GM12872 (cell line): ENCODE measurements around the gene SHC3.

ENCODE experiments used
- CTCF ChIP-seq: IDR thresholded peaks from 3 replicates; pipeline ENCODE4 v1.5.1; 2011; ENCODE audit warnings: low read depth, mild to moderate bottlenecking, low read length, moderate library complexity; ENCODE audit not compliant: insufficient read depth

The SHC3 gene

GRCh38 chr9:89175828-89176261, 2.8 kb downstream of the SHC3 start:
- TF ChIP-seq CTCF = no peak

GRCh38 chr9:89174291-89174690, 4.3 kb downstream of the SHC3 start:
- no peak for TF ChIP-seq CTCF

- no peak for TF ChIP-seq CTCF
Measured at GRCh38 chr9:89173072-89173471, 5.5 kb downstream of the SHC3 start.

- TF ChIP-seq CTCF = no peak
Measured at GRCh38 chr9:89172398-89172797, 6.2 kb downstream of the SHC3 start.

GRCh38 chr9:89171693-89172092, 6.9 kb downstream of the SHC3 start:
- no peak for TF ChIP-seq CTCF

- TF ChIP-seq CTCF = no peak
Measured at GRCh38 chr9:89171231-89171630, 7.4 kb downstream of the SHC3 start.

- no peak for TF ChIP-seq CTCF
Measured at GRCh38 chr9:89168901-89169813, 9.5 kb downstream of the SHC3 start.
